ENCODE measurements around the gene KASH5.
"Not testable (repeated sequence)": the region's sequence is repeated elsewhere in the genome, so short reads cannot be mapped to it uniquely, and the experiment has no call there.

Gene KASH5

GRCh38 chr19:49436381-49437017 lies 48.5 kb downstream of the KASH5 start:
- DNase-seq (ENCODE audit: low read depth in 3 of 3) = peak in 2 of 3 donors; percentile 55 to 70

- DNase-seq (ENCODE audit: low read depth in 3 of 3) = no peak
Measured at GRCh38 chr19:49437231-49437630, 49.2 kb downstream of the KASH5 start.

GRCh38 chr19:49438261-49438660 lies 50.2 kb downstream of the KASH5 start:
- DNase-seq (ENCODE audit: low read depth in 3 of 3) = no peak

GRCh38 chr19:49439836-49440235 lies 51.8 kb downstream of the KASH5 start:
- no peak for DNase-seq (ENCODE audit: low read depth in 3 of 3)

DNA sequence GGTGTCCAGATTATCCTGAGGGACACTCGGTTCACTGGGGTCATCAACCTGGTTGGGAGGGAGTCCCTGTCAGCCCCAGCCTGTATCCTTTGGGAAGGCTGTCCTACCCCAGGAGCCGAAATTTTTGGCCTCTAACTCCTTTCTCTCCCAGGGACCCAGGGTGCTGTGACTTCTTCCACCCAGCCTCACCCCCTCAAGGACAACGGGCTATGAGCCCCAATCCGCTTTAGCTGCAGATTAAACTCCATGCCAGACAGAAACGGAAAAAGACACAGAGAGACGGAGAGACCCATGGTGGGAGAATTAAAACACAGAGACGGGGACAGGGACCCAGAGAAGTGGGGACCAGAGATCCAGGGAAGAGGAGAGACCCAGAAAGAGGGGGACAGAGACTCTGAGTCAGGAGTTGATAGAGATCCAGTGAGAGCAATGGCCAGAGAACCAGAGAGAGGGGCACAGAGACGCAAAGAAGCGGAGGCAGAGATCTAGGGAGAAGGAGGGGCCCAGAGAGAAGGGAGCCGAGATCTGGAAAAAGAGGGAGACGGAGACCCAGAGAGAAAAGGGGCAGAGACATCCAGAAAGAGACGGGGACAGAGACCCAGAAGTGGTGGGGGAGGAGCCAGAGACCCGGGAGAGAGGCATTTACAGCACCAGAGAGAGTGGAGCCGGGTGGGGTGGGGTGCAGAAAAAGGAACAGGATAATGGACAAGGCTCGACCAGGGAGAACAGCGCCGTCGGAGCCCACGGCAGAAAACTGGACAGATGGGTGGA lies 52.6 kb downstream of the KASH5 start:
- DNase-seq (ENCODE audit: low read depth in 3 of 3) = no peak

GRCh38 chr19:49441210-49441959 lies 53.3 kb downstream of the KASH5 start, which contains the start of gene SLC17A7:
TSS of gene SLC17A7 (minus strand) at chr19:49441527. CDS start at chr19:49441379, 148 bp downstream.
- peak in 1 of 3 donors; percentile 41 for DNase-seq (ENCODE audit: low read depth in 3 of 3)

DNA sequence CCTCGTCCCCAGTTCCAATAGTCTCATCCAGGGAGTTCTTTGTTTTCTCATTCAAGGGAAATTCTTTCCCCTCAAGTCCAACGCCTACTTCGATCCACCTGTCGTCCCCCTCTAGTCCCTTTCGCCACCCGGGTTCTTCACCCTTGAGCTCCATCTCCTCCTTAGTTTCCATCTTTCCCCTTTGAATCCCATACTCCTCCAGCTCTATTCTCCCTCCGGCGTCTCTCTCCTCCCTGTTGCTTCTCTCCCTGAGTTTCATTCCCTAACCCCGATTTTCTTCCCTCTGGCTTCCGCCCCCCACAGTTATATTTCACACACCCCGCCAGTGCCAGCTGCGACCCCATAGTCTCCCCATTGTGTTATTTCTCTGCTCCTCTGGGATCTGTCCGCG lies 53.9 kb downstream of the KASH5 start:
- no peak for DNase-seq (ENCODE audit: low read depth in 3 of 3)

GRCh38 chr19:49442354-49442753 lies 54.3 kb downstream of the KASH5 start:
- DNase-seq (ENCODE audit: low read depth in 3 of 3) = no peak

DNA sequence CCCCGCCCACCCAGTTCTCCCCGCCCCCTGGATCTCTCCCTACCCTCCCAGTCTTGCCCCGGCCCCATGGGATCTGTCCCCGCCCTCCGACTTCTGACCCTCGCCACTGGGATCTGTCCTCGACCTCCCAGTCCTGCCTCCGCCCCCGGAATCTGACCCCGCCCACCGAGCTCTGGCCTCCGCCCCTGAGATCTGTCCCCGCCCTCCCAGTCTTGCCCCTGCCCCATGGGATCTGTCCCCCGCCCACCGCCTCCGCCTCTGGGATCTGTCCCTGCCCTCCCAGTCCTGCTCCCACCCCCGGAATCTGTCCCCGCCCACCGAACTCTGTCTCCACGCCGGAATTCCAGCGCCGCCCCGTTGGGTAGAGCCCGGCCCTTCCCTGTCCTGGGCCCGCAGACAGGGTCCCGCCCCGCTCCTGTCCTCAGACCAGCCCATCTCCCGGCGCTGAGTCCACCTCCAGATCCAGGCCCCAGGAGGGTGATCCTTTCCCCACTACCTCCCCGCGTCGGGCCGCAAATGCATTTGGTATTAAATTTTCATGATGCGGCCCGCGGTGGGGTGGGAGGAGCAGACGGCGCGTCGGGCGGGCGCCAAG lies 54.8 kb downstream of the KASH5 start:
- peak in 1 of 3 donors; percentile 56 for DNase-seq (ENCODE audit: low read depth in 3 of 3)

DNA sequence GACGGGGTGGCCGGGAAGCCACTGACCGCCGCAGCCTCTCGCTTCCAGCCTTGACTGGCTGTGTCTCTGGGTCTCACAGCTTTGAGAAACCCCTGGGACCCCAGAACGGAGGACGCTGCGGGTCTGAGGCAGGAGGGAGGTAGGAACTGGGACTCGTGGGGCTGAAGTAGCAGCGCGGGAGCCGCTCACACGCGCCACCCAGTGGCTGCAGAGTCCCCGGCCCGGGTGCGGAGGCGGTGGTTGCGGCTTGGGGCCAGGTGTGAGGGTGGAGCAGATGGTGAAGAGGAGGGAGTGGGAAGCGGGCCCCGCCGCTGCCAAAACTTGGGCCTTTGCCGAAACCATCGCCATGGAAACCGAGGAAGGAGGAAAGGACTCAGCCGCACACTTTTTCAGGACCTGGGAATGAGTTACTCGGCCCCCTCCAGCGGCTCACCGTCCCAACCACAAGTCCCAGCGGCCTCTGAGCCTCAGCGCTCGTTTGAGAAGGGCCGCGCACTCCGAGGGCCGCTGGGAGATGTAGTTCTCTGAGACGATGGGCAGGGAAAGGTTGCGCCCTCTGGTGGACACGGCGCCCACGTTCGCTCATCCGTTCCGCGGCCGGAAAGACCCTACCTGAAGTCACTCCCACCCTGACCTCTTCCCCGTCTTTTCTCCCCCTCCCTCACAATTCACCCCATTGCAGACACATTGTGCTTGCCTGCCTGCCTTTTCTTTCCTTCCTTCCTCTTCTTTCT lies 55.5 kb downstream of the KASH5 start:
- DNase-seq (ENCODE audit: low read depth in 3 of 3) = peak; percentile 87 to 92 (median 89)

DNA sequence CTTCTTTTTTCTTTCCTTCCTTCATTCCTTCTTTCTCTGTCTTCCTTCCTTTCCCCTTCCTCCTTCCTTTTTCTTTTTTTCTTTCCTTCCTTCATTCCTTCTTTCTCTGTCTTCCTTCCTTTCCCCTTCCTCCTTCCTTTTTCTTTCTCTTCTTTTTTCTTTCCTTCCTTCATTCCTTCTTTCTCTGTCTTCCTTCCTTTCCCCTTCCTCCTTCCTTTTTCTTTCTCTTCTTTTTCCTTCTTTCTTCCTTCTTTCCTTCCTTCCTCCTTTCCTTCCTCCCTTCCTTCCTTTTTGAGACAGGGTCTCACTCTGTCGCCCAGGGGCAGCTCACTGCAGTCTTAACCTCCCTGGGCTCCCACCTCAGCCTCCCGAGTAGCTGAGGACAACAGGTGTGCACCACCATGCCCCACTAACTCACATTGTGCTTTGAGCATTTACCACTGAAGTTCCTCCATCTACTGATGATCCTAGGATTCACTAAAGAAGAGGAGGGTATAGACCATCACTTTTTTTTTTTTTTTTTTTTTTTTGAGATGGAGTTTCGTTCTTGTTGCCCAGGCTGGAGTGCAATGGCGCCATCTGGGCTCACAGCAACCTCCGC lies 56.2 kb downstream of the KASH5 start:
- not testable (repeated sequence) for DNase-seq (ENCODE audit: low read depth in 3 of 3)

GRCh38 chr19:49445997-49446396 lies 57.9 kb downstream of the KASH5 start:
- DNase-seq (ENCODE audit: low read depth in 3 of 3) = no peak

GRCh38 chr19:49447485-49448431 lies 59.7 kb downstream of the KASH5 start:
- no peak for DNase-seq (ENCODE audit: low read depth in 3 of 3)

DNA sequence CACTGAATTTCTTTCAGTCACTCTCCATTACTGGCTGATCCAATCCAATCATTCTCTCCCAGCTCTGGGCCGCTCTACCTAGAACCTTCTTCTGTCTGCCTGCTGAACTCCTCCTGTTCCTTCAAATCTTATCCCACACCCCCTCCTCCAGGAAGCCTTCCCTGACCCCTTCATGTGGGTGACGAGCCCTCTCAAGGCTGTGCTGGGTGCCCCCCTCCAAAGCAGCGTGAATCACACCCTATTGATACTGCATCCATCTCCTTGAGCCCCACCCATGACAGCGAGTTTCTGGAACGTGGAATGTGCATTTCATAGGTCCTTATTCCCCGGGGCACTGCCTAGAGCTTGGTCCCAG lies 60.4 kb downstream of the KASH5 start:
- DNase-seq (ENCODE audit: low read depth in 3 of 3) = no peak

GRCh38 chr19:49450405-49450804 lies 62.4 kb downstream of the KASH5 start:
- DNase-seq (ENCODE audit: low read depth in 3 of 3) = no peak

DNA sequence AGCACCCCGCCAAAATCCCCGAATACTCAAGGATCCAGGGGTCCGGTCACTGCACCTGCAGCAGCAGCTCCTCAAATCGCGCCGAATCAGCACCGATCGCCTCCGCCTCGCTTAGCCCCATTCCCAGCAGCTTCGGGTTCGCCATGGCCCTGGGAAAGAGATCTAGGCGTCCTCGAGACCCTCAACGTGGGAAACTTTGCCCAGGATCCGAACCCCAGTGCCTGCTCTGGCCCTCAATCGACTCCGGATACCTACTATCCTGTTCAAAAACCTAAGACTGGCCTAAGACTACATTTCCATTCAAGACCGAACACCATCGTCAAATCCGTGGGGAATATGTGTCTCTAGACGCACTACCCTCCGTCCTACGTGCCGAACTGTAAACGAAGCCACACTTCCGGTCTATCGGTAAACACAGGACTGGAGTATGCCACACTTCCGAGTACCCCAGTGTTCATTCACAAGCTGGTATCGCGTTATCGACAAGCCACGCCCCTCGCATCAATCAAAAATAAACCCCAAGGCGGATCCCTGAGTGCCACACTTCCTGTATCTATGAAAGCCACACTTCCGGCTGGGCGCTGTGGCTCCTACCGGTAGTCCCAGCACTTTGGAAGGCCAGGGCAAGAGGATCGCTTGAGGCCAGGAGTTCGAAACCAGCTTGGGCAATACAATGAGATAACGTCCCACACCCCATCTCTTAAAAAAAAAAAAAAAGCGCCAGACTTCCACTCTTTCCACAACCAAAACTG lies 63.6 kb downstream of the KASH5 start, which contains the start of gene PIH1D1:
TSS of gene PIH1D1 (minus strand) at position 385 of the 752 bp plus-strand sequence. CDS start at position 145, 240 bp downstream.
- peak; percentile 91 to 94 (median 94) for DNase-seq (ENCODE audit: low read depth in 3 of 3)

DNA sequence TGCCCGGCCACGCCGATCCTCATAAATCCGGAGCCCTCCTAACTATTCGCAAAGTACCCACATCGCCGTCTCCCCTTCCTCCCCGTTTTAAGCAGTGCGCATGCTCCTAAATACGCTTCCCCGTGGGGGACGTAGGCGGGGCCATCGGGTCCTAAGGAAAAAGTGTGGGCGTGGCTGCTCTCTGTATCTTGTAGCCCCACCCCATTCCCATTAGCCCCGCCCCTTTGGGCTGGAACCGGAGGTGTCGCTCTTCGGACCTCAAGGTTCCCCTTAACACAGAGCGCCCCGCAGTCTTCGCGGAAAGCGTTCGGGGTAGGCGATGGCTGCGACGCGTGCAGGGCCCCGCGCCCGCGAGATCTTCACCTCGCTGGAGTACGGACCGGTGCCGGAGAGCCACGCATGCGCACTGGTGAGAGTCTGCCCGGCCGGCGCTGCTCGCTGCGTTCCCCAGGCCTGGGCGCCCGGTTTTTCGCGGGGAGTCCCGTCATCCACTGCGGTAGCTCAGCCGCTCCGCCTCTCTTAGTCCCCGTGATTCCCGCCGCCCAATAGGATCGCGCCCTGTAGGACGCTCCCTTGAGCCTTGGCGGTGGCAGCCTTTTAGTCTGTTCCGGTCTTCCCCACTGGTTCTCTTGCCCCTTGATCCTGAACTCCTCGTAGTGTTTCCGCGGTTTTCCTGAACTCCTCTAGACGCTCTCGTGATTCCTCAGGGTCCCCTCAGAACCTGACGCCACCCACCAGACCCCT lies 65.1 kb downstream of the KASH5 start, which contains the start of gene ALDH16A1:
TSS of gene ALDH16A1 (plus strand) at position 213 of the 744 bp plus-strand sequence. CDS start at position 320, 107 bp downstream.
- peak; percentile 96 to 98 (median 98) for DNase-seq (ENCODE audit: low read depth in 3 of 3)

DNA sequence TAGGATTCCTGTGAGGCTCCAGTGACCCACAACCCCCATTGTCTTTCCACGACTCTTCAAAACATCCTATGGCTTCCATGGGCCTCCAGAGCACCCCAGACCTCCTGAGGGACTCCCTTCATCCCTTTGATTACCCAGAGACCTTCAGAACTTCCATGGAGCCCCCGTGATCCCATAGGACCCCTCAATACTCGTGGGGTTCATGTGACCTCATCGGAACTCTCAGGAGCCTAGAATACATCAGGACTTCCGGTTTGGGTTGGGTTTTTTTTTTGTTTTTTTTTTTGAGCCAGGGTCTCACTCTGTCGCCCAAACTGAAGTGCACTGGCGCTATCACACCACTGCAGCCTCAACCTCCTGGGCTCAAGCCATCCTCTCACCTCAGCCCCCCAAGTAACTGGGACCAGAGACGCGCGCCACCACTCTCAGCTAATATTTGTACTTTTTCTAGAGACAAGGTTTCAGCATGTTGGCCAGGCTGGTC lies 65.8 kb downstream of the KASH5 start:
- no peak for DNase-seq (ENCODE audit: low read depth in 3 of 3)
